ENCODE data around the gene ALPG. TPM values are rescaled to one million over a fixed set of nuclear protein-coding genes. Genes with fewer than 3 reads are reported as not detected.
A peak's percentile ranks its signal among the peaks of the same experiment; 100 is the strongest.
"Not testable (repeated sequence)": the region's sequence is repeated elsewhere in the genome, so short reads cannot be mapped to it uniquely, and the experiment has no call there.

The ALPG gene
- total and polyA plus RNA-seq, 10 of the 15 experiments (the other 5 are each of a cell fraction or from before 2014, with no cell fraction given), result not detected

GRCh38 chr2:232370007-232370406 lies 36.6 kb upstream of the ALPG start:
- RAD21 ChIA-PET (ENCODE audit: unreplicated experiment); SMC1A ChIA-PET (ENCODE audit: uncharacterized antibody, unreplicated experiment); H2AFZ ChIP-seq (ENCODE audit: control insufficient read depth, low read depth, low read length); H3K9me3 ChIP-seq (replicated peaks; ENCODE audit: control insufficient read depth, insufficient read depth, low read length); H3K9ac ChIP-seq (ENCODE audit: control insufficient read depth, insufficient read depth, low read length); in situ Hi-C loops (cut with MboI); POLR2A ChIA-PET; CTCF ChIA-PET; H3K79me2 ChIP-seq (ENCODE audit: control insufficient read depth, insufficient read depth, low read length); BruUV-seq (replicated peaks); H3K4me2 ChIP-seq (ENCODE audit: control insufficient read depth, insufficient read depth); intact Hi-C loops (cut with micrococcal nuclease; ENCODE audit: unreplicated experiment); H3K36me3 ChIP-seq (ENCODE audit: control insufficient read depth in 2 of 2, insufficient read depth in 2 of 2, low read length in 1 of 2); H3K4me3 ChIP-seq; FAIRE-seq; H3K4me1 ChIP-seq (ENCODE audit: control insufficient read depth, insufficient read depth, low read length); H3K27ac ChIP-seq (ENCODE audit: control insufficient read depth, insufficient read depth); H4K20me1 ChIP-seq (ENCODE audit: control insufficient read depth, insufficient read depth); DNase-seq (ENCODE audit: low read depth, low spot score); H3K27me3 ChIP-seq (replicated peaks in 1 of 2; ENCODE audit: control insufficient read depth in 2 of 2, insufficient read depth in 2 of 2, low read length in 1 of 2): not testable (repeated sequence)
- WGBS (ENCODE audit: insufficient coverage, insufficient replicate concordance, low lambda C conversion rate, missing lambda C conversion rate), result 28% methylated on average over 11 of the region's 12 CpGs
- peak; percentile 18; the same call in 1 of the 3 replicates for ATAC-seq

GRCh38 chr2:232372231-232373208 lies 34.1 kb upstream of the ALPG start:
- intact Hi-C loops (cut with micrococcal nuclease; ENCODE audit: unreplicated experiment), result no loop called here
- POLR2A ChIA-PET, result no interaction called here
- Histone ChIP-seq H3K4me2 (ENCODE audit: control insufficient read depth, insufficient read depth) (no peak overlapping the region), H3K9ac (ENCODE audit: control insufficient read depth, insufficient read depth, low read length) (no peak overlapping the region), H3K4me1 (ENCODE audit: control insufficient read depth, insufficient read depth, low read length) (no peaks in the 10 kb centered on the region), H3K4me3 (no peak overlapping the region), H3K9me3 (replicated peaks; ENCODE audit: control insufficient read depth, insufficient read depth, low read length) (no peaks in the 10 kb centered on the region), H3K27me3 (replicated peaks in 1 of 2; ENCODE audit: control insufficient read depth in 2 of 2, insufficient read depth in 2 of 2, low read length in 1 of 2) (no peaks in the 10 kb centered on the region), H3K79me2 (ENCODE audit: control insufficient read depth, insufficient read depth, low read length) (no peaks in the 10 kb centered on the region), H2AFZ (ENCODE audit: control insufficient read depth, low read depth, low read length) (no peak overlapping the region), H3K27ac (ENCODE audit: control insufficient read depth, insufficient read depth) (no peak overlapping the region), H3K36me3 (ENCODE audit: control insufficient read depth in 2 of 2, insufficient read depth in 2 of 2, low read length in 1 of 2) (no peaks in the 10 kb centered on the region), H4K20me1 (ENCODE audit: control insufficient read depth, insufficient read depth) (no peaks in the 10 kb centered on the region)
- DNase-seq (ENCODE audit: low read depth, low spot score) (no peak), FAIRE-seq (no peak), ATAC-seq (no peak)
- in situ Hi-C loops (cut with MboI), result no loop called here
- SMC1A ChIA-PET (ENCODE audit: uncharacterized antibody, unreplicated experiment), result interaction anchor here (1.1 to 1.5 kb wide), 2 partner anchors 8 to 471 kb away, joined by 3 to 4 read pairs; no protein-coding TSS in a partner anchor
- BruUV-seq (replicated peaks), result no TSS peak
- RAD21 ChIA-PET (ENCODE audit: unreplicated experiment), result no interaction called here
- 57% methylated on average over 18 of the region's 18 CpGs for WGBS (ENCODE audit: insufficient coverage, insufficient replicate concordance, low lambda C conversion rate, missing lambda C conversion rate)
- CTCF ChIA-PET, result no interaction called here
- no peak for TF ChIP-seq TCF3 (IDR thresholded peaks at IDR 0.05; ENCODE audit: borderline replicate concordance, insufficient read depth, low read depth, low read length)
- no peak for TF ChIP-seq SMAD1 (IDR thresholded peaks at IDR 0.05; ENCODE audit: low read depth, partially characterized antibody)
- no peak for TF ChIP-seq ZBTB4 (CRISPR knock-in tag; IDR thresholded peaks at IDR 0.05)
- no peak for TF ChIP-seq ATF3 (IDR thresholded peaks at IDR 0.05; ENCODE audit: borderline replicate concordance, extremely low read depth, low read depth, low read length)
- TF ChIP-seq IRF4 (IDR thresholded peaks at IDR 0.05; ENCODE audit: low read depth, low read length), result no peak

Data from GM12878 (cell line).